ENCODE data around the gene SF3B3. TPM values are rescaled to one million over a fixed set of nuclear protein-coding genes. Genes with fewer than 3 reads are reported as not detected.

SF3B3 gene
- total RNA-seq, 2 experiments from 2014 or later: 195 to 441 TPM

DNA sequence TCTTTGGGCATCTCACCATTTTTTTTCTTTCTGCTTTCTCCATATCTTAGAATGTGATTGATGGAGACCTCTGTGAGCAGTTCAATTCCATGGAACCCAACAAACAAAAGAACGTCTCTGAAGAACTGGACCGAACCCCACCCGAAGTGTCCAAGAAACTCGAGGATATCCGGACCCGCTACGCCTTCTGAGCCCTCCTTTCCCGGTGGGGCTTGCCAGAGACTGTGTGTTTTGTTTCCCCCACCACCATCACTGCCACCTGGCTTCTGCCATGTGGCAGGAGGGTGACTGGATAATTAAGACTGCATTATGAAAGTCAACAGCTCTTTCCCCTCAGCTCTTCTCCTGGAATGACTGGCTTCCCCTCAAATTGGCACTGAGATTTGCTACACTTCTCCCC lies 48.0 kb downstream of the SF3B3 start:
- intact Hi-C loops (cut with micrococcal nuclease; ENCODE audit: unreplicated experiment): no loop called here
- POLR2A ChIA-PET: no interaction called here

DNA sequence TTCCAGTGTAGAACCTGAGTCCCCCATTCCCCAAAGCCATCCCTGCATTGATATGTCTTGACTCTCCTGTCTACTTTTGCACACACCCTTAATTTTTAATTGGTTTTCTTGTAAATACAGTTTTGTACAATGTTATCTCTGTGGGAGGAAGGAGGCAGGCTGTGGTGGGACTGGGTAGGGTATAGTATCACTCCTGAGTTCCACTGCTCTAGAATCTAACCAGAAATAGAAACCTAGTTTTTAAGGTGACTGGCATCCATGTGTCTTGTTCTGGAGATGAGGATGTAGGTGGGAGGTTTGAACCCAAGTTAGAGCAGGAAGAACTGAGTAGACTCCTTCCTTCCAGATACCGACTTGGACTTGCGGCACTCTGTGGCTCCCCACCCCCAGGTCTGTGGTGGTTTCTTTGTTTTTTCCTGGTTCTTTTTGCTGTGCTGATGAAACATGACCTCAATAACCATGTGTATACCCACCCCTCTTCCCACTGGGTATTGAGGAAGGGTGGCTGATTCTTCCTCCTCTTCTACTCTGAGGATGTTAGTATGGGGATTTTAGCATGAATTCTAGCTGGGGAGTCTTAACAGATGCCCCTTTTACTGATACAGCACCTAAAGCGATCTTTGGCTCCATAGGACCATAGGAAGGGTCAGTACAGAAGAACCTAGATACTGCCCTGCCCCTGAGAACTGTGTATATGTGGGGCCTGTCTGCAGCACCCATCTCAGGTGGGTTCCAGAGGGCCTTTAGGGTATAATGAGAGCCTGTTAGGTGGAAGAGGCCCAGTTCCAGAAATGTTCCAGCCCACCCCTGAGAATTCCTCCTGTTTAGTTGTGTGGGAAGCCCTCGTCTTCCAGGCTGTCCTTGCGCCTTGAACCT lies 48.7 kb downstream of the SF3B3 start:
- CTCF ChIA-PET (ENCODE audit: unreplicated experiment): no interaction called here
- Histone ChIP-seq H3K27ac (ENCODE audit: low read depth, low read length, poor library complexity, severe bottlenecking) (no peak overlapping the region), H3K79me2 (ENCODE audit: insufficient read depth, low read depth, low read length) (no peaks in the 10 kb centered on the region), H3K9me3 (ENCODE audit: low read length) (no peaks in the 10 kb centered on the region), H3K4me3 (ENCODE audit: low read depth, low read length, poor library complexity, severe bottlenecking) (no peak overlapping the region), H2AFZ (ENCODE audit: low read length) (no peak overlapping the region), H3K4me1 (ENCODE audit: insufficient read depth, low read length, poor library complexity, severe bottlenecking) (peaks cover 5% of the 10 kb centered on the region), H3K36me3 (ENCODE audit: insufficient read depth, low read length) (peaks cover 83% of the 10 kb centered on the region), H4K20me1 (ENCODE audit: insufficient read depth, low read length) (peaks cover 6% of the 10 kb centered on the region; the same call in 1 of the 2 replicates), H3K9me2 (ENCODE audit: insufficient read depth, low read length) (no peaks in the 10 kb centered on the region), H3K4me2 (ENCODE audit: low read length) (no peak overlapping the region)
- no TSS peak for BruUV-seq (replicated peaks)
- no peak for TF ChIP-seq EZH2phosphoT487 (IDR thresholded peaks at IDR 0.05; ENCODE audit: borderline replicate concordance, low read depth, low read length)
- TF ChIP-seq, protein P1, sequence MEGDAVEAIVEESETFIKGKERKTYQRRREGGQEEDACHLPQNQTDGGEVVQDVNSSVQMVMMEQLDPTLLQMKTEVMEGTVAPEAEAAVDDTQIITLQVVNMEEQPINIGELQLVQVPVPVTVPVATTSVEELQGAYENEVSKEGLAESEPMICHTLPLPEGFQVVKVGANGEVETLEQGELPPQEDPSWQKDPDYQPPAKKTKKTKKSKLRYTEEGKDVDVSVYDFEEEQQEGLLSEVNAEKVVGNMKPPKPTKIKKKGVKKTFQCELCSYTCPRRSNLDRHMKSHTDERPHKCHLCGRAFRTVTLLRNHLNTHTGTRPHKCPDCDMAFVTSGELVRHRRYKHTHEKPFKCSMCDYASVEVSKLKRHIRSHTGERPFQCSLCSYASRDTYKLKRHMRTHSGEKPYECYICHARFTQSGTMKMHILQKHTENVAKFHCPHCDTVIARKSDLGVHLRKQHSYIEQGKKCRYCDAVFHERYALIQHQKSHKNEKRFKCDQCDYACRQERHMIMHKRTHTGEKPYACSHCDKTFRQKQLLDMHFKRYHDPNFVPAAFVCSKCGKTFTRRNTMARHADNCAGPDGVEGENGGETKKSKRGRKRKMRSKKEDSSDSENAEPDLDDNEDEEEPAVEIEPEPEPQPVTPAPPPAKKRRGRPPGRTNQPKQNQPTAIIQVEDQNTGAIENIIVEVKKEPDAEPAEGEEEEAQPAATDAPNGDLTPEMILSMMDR (conservative IDR thresholded peaks at IDR 0.05; ENCODE audit: low read length): no peak
- DNase-seq (ENCODE audit: low spot score): no peak
- intact Hi-C loops (cut with micrococcal nuclease; ENCODE audit: unreplicated experiment): no loop called here
- POLR2A ChIA-PET: interaction anchor here (0.6 kb wide), 1 partner anchor 94 kb away, joined by 3 read pairs; no protein-coding TSS in a partner anchor

More for the DNA sequence above, 48.0 kb downstream of the SF3B3 start:
- Histone ChIP-seq H3K4me1 (ENCODE audit: insufficient read depth, low read length, poor library complexity, severe bottlenecking) (peaks cover 5% of the 10 kb centered on the region), H3K27ac (ENCODE audit: low read depth, low read length, poor library complexity, severe bottlenecking) (no peak overlapping the region), H3K36me3 (ENCODE audit: insufficient read depth, low read length) (peaks cover 90% of the 10 kb centered on the region), H3K79me2 (ENCODE audit: insufficient read depth, low read depth, low read length) (no peaks in the 10 kb centered on the region), H4K20me1 (ENCODE audit: insufficient read depth, low read length) (peaks cover 6% of the 10 kb centered on the region; the same call in 1 of the 2 replicates), H3K4me2 (ENCODE audit: low read length) (no peak overlapping the region), H3K4me3 (ENCODE audit: low read depth, low read length, poor library complexity, severe bottlenecking) (no peak overlapping the region), H3K9me2 (ENCODE audit: insufficient read depth, low read length) (no peaks in the 10 kb centered on the region), H3K9me3 (ENCODE audit: low read length) (no peaks in the 10 kb centered on the region), H2AFZ (ENCODE audit: low read length) (no peak overlapping the region)
- no peak for TF ChIP-seq EZH2phosphoT487 (IDR thresholded peaks at IDR 0.05; ENCODE audit: borderline replicate concordance, low read depth, low read length)
- TF ChIP-seq, protein P1 (conservative IDR thresholded peaks at IDR 0.05; ENCODE audit: low read length): no peak
- TSS peak; percentile 22 for BruUV-seq (replicated peaks)
- no peak for DNase-seq (ENCODE audit: low spot score)
- CTCF ChIA-PET (ENCODE audit: unreplicated experiment): no interaction called here

DNA sequence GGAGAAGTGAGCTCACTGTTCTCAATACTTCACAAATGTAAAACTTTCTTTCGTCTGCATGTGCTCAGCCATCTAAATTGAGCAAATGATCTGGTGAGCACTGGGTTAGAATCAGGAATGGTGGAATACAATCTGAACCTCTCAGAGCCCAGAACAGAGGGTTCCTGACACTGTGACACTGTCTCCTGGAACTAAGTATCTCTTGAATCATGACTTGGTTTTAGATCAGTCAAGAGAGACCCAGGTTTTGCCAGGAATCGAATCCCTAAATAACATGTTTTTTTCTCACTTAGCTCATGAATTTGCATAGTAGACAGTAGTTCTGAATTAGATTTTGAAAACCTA lies 49.3 kb downstream of the SF3B3 start:
- TF ChIP-seq EZH2phosphoT487 (IDR thresholded peaks at IDR 0.05; ENCODE audit: borderline replicate concordance, low read depth, low read length): no peak
- TF ChIP-seq, protein P1 (conservative IDR thresholded peaks at IDR 0.05; ENCODE audit: low read length): no peak
- CTCF ChIA-PET (ENCODE audit: unreplicated experiment): no interaction called here
- Histone ChIP-seq H3K4me3 (ENCODE audit: low read depth, low read length, poor library complexity, severe bottlenecking) (no peak overlapping the region), H3K9me3 (ENCODE audit: low read length) (no peaks in the 10 kb centered on the region), H3K27ac (ENCODE audit: low read depth, low read length, poor library complexity, severe bottlenecking) (no peak overlapping the region), H3K9me2 (ENCODE audit: insufficient read depth, low read length) (no peaks in the 10 kb centered on the region), H3K4me2 (ENCODE audit: low read length) (no peak overlapping the region), H3K4me1 (ENCODE audit: insufficient read depth, low read length, poor library complexity, severe bottlenecking) (peaks cover 5% of the 10 kb centered on the region), H2AFZ (ENCODE audit: low read length) (no peak overlapping the region), H4K20me1 (ENCODE audit: insufficient read depth, low read length) (0 out of 2 replicates have a peak, but pooled peaks cover 6% of the 10 kb centered on the region), H3K36me3 (ENCODE audit: insufficient read depth, low read length) (peaks cover 77% of the 10 kb centered on the region), H3K79me2 (ENCODE audit: insufficient read depth, low read depth, low read length) (no peaks in the 10 kb centered on the region)
- no peak for DNase-seq (ENCODE audit: low spot score)
- intact Hi-C loops (cut with micrococcal nuclease; ENCODE audit: unreplicated experiment): no loop called here
- POLR2A ChIA-PET: interaction anchor here (0.6 kb wide), 1 partner anchor 94 kb away, joined by 3 read pairs; no protein-coding TSS in a partner anchor
- BruUV-seq (replicated peaks): no TSS peak

All from OCI-LY7 (cell line).